ENCODE data around the gene ZAP70.
A peak's percentile ranks its signal among the peaks of the same experiment; 100 is the strongest.

ZAP70 gene

GRCh38 chr2:97735161-97735561 lies 21.8 kb downstream of the ZAP70 start:
- DNase-seq = no peak

GRCh38 chr2:97736185-97736584 lies 22.8 kb downstream of the ZAP70 start:
- DNase-seq = no peak

- DNase-seq = no peak
These were observed 23.4 kb downstream of the ZAP70 start for GRCh38 chr2:97736608-97737330.

- DNase-seq = no peak
These were observed 24.2 kb downstream of the ZAP70 start for GRCh38 chr2:97737421-97738178.

- DNase-seq = no peak
These were observed 25.0 kb downstream of the ZAP70 start for GRCh38 chr2:97738179-97739019.

- no peak for DNase-seq
These were observed 25.9 kb downstream of the ZAP70 start for GRCh38 chr2:97739020-97739892.

- DNase-seq = no peak
These were observed 26.5 kb downstream of the ZAP70 start for GRCh38 chr2:97739893-97740245.

- DNase-seq = peak; percentile 44
These were observed 27.3 kb downstream of the ZAP70 start for GRCh38 chr2:97740590-97741182.

- DNase-seq = no peak
These were observed 27.9 kb downstream of the ZAP70 start for GRCh38 chr2:97741251-97741650.

GRCh38 chr2:97741686-97742085 lies 28.3 kb downstream of the ZAP70 start:
- no peak for DNase-seq

- DNase-seq = peak; percentile 44
These were observed 29.0 kb downstream of the ZAP70 start for GRCh38 chr2:97742381-97742847.

- DNase-seq = no peak
These were observed 30.5 kb downstream of the ZAP70 start for GRCh38 chr2:97743913-97744312.

GRCh38 chr2:97745474-97746174 lies 32.2 kb downstream of the ZAP70 start:
- DNase-seq = peak; percentile 69

- no peak for DNase-seq
These were observed 33.9 kb downstream of the ZAP70 start for GRCh38 chr2:97747285-97747684.

- no peak for DNase-seq
These were observed 34.3 kb downstream of the ZAP70 start for GRCh38 chr2:97747716-97748115.

GRCh38 chr2:97749581-97749980 lies 36.2 kb downstream of the ZAP70 start:
- DNase-seq = no peak

- DNase-seq = no peak
These were observed 36.6 kb downstream of the ZAP70 start for GRCh38 chr2:97750017-97750416.

- no peak for DNase-seq
These were observed 38.4 kb downstream of the ZAP70 start for GRCh38 chr2:97751752-97752151.

GRCh38 chr2:97752342-97753334 lies 39.3 kb downstream of the ZAP70 start:
- no peak for DNase-seq
